Lung (tissue), 12 donors: ENCODE measurements around the gene ITGB2. TPM values are rescaled to one million over a fixed set of nuclear protein-coding genes. Genes with fewer than 3 reads are reported as not detected.

Experiments
- ATAC-seq: fragments of 200-7000 bp; cut with Tn5 transposase; one replicate; pipeline ENCODE4 v1.9.1; 2020; ENCODE audit warnings: moderate number of reproducible peaks; ENCODE audit not compliant: insufficient read depth, low FRiP score
- DNase-seq, 3 donors: peaks; one replicate each; pipeline ENCODE4 v3.0.0-alpha.2; 2013 to 2017
- H3K27ac ChIP-seq, 2 donors: one replicate each; pipeline ENCODE4 v1.5.1; 2013; ENCODE audit warnings: mild to moderate bottlenecking in 2 of 2, moderate library complexity in 2 of 2, control low read depth in 1 of 2, inconsistent platforms in 1 of 2, low read depth in 1 of 2, low read length in 1 of 2
- H3K27me3 ChIP-seq, 3 donors: one replicate each; pipeline ENCODE4 v1.5.1; 2013; ENCODE audit warnings: low read length in 2 of 3; ENCODE audit not compliant: control insufficient read depth in 3 of 3, insufficient read depth in 3 of 3
- H3K36me3 ChIP-seq, 4 donors: one replicate each; pipeline ENCODE4 v1.5.1; 2013; ENCODE audit warnings: low read length in 4 of 4, mild to moderate bottlenecking in 1 of 4, moderate library complexity in 1 of 4; ENCODE audit not compliant: control insufficient read depth in 4 of 4, insufficient read depth in 4 of 4
- H3K4me1 ChIP-seq, 5 donors: one replicate each; pipeline ENCODE4 v1.5.1; 2013; ENCODE audit warnings: low read length in 5 of 5, mild to moderate bottlenecking in 2 of 5, moderate library complexity in 1 of 5; ENCODE audit not compliant: control insufficient read depth in 5 of 5, insufficient read depth in 5 of 5
- H3K4me3 ChIP-seq: one replicate; pipeline ENCODE4 v1.5.1; 2013; ENCODE audit warnings: mild to moderate bottlenecking, control low read depth, moderate library complexity
- H3K9ac ChIP-seq, 2 donors: one replicate each; pipeline ENCODE4 v1.5.1; 2013; ENCODE audit warnings: low read length in 2 of 2, control low read depth in 1 of 2; ENCODE audit not compliant: insufficient read depth in 1 of 2
- H3K9me3 ChIP-seq, 4 donors: one replicate each; pipeline ENCODE4 v1.5.1; 2013; ENCODE audit warnings: low read length in 3 of 4, mild to moderate bottlenecking in 1 of 4, moderate library complexity in 1 of 4; ENCODE audit not compliant: control insufficient read depth in 4 of 4, insufficient read depth in 3 of 4
- CTCF ChIP-seq: IDR thresholded peaks from 2 replicates; pipeline ENCODE4 v1.5.1; 2012; ENCODE audit warnings: mild to moderate bottlenecking; ENCODE audit errors: control extremely low read depth, extremely low read depth
- whole genome bisulfite sequencing, 2 donors: extraction: QIAGEN DNeasy Blood & Tissue Kit; methylation state at CpG; one replicate each; pipeline ENCODE4 v1.1.7; 2013; 5-methylcytosine and 5-hydroxymethylcytosine counted together
- polyA plus RNA-seq, 2 donors: library from polyadenylated mRNA; stranded (reverse); fragments of 200-250 nt; gene quantifications; one replicate each; pipeline ENCODE4 v1.2.1, GENCODE V29; 2013
- total RNA-seq, 2 donors: library from RNA; depleted of rRNA in 1 of 2; stranded (reverse); fragments of >200 nt in 1 of 2; gene quantifications; one replicate each; pipeline ENCODE4 v1.2.1, GENCODE V29; 2014 to 2021
- donor health status: control.
- donor health status: control.
- donor health status: Bipolar disorder and iron deficiency.
- donor health status: healthy.
- donor health status: DM: yes; HTN: yes; CAD: no.

ITGB2 gene
- total and polyA plus RNA-seq, 4 donors = 52.9 to 376 (median 187) TPM

GRCh38 chr21:44900559-44901251 is 20.0 kb downstream of the ITGB2 start:
- Histone ChIP-seq H3K27ac (no peak overlapping the region), H3K27me3 (peaks cover 0 to 10% (median 0%) of the 10 kb centered on the region in 3 donors), H3K9me3 (peaks cover 0 to 4% (median 0%) of the 10 kb centered on the region in 4 donors), H3K9ac (no peak overlapping the region), H3K4me1 (peaks cover 0 to 18% (median 0%) of the 10 kb centered on the region in 5 donors), H3K36me3 (peaks cover 0 to 15% (median 0%) of the 10 kb centered on the region in 4 donors), H3K4me3 (no peak overlapping the region)
- ATAC-seq = no peak
- no peak for DNase-seq
- TF ChIP-seq CTCF = no peak
- WGBS, 2 donors = 83 to 94% methylated on average over 28 of the region's 28 CpGs

GRCh38 chr21:44899768-44900558 is 20.7 kb downstream of the ITGB2 start:
- peaks cover 0 to 15% (median 0%) of the 10 kb centered on the region in 4 donors for H3K36me3 ChIP-seq
- no peak overlapping the region for H3K4me3 ChIP-seq
- H3K9ac ChIP-seq = no peak overlapping the region
- H3K27me3 ChIP-seq = peaks cover 0 to 10% (median 0%) of the 10 kb centered on the region in 3 donors
- ATAC-seq (no peak), DNase-seq (no peak)
- no peak overlapping the region for H3K27ac ChIP-seq
- H3K9me3 ChIP-seq = peaks cover 0 to 4% (median 0%) of the 10 kb centered on the region in 4 donors
- TF ChIP-seq CTCF = no peak
- WGBS, 2 donors = 89 to 91% methylated on average over 37 of the region's 37 CpGs
- peaks cover 0 to 18% (median 0%) of the 10 kb centered on the region in 5 donors for H3K4me1 ChIP-seq

GRCh38 chr21:44898851-44899767 is 21.6 kb downstream of the ITGB2 start:
- no peak for DNase-seq
- no peak for ATAC-seq

More at GRCh38 chr21:44898851-44899767, 21.6 kb downstream of the ITGB2 start:
- H3K9ac ChIP-seq = no peak overlapping the region
- peaks cover 0 to 18% (median 0%) of the 10 kb centered on the region in 4 donors for H3K36me3 ChIP-seq
- no peak overlapping the region for H3K27ac ChIP-seq
- H3K27me3 ChIP-seq = peaks cover 0 to 5% (median 0%) of the 10 kb centered on the region in 3 donors
- H3K9me3 ChIP-seq = peaks cover 0 to under 1% (median 0%) of the 10 kb centered on the region in 4 donors
- WGBS, 2 donors = 83 to 91% methylated on average over 49 of the region's 49 CpGs
- peaks cover 0 to 18% (median 0%) of the 10 kb centered on the region in 5 donors for H3K4me1 ChIP-seq
- H3K4me3 ChIP-seq = no peak overlapping the region
- no peak for TF ChIP-seq CTCF
